WTC11 (cell line): ENCODE results near the gene TMEM82. TPM values are rescaled to one million over a fixed set of nuclear protein-coding genes. Genes with fewer than 3 reads are reported as not detected.

Source experiments
- ATAC-seq: fragments of 200-7000 bp; cut with Tn5 transposase; 2 replicates; pipeline ENCODE4 v1.10.0; 2021; ENCODE audit warnings: mild to moderate bottlenecking, moderate library complexity
- CTCF ChIA-PET: fragments of 300-600 bp; sonication (Branson Sonifier 250); formaldehyde crosslinking; loops from one replicate; lab custom pipeline; 2021; ENCODE audit warnings: antibody characterized with exemption; lab: Charles Lee
- POLR2A ChIA-PET: fragments of 350-600 bp; sonication (Branson Sonifier 250); formaldehyde crosslinking; loops from one replicate; lab custom pipeline; 2021; ENCODE audit warnings: antibody characterized with exemption; lab: Charles Lee
- DNase-seq: peaks from one replicate; pipeline ENCODE4 v3.0.0; 2021; ENCODE audit warnings: low spot score
- H3K27ac Mint-ChIP-seq: 2 replicates; pipeline ENCODE4 v1.8.0; 2021; ENCODE audit warnings: mixed read lengths
- H3K27me3 Mint-ChIP-seq: 2 replicates; pipeline ENCODE4 v1.8.0; 2021; ENCODE audit warnings: low read depth, mild to moderate bottlenecking, moderate library complexity, mixed read lengths
- H3K36me3 Mint-ChIP-seq: 2 replicates; pipeline ENCODE4 v1.8.0; 2021; ENCODE audit warnings: mixed read lengths
- H3K4me1 Mint-ChIP-seq: 2 replicates; pipeline ENCODE4 v1.8.0; 2022; ENCODE audit warnings: mixed read lengths
- H3K4me3 Mint-ChIP-seq: 2 replicates; pipeline ENCODE4 v1.8.0; 2021; ENCODE audit warnings: mild to moderate bottlenecking, moderate library complexity, mixed read lengths
- H3K9me3 Mint-ChIP-seq: 2 replicates; pipeline ENCODE4 v1.8.0; 2021; ENCODE audit warnings: mixed read lengths
- AR ChIP-seq: fragments of 250-450 bp; sonication (Bioruptor Pico); IDR thresholded peaks from 2 replicates; pipeline ENCODE4 v1.9.0; 2021; ENCODE audit warnings: mild to moderate bottlenecking
- CDX4 ChIP-seq: fragments of 250-450 bp; sonication (Bioruptor Pico); IDR thresholded peaks from 2 replicates; pipeline ENCODE4 v1.9.0; 2021; ENCODE audit warnings: moderate library complexity, mild to moderate bottlenecking, inconsistent platforms, borderline replicate concordance
- CREM ChIP-seq: sonication (generic); formaldehyde crosslinking; IDR thresholded peaks from 2 replicates; pipeline ENCODE4 v1.8.1; 2022; ENCODE audit warnings: mild to moderate bottlenecking, missing genetic modification reagents, moderate library complexity
- E2F4 ChIP-seq: sonication (generic); formaldehyde crosslinking; IDR thresholded peaks from 2 replicates; pipeline ENCODE4 v1.8.1; 2022; ENCODE audit warnings: low read depth, mild to moderate bottlenecking, moderate library complexity, missing genetic modification reagents, borderline replicate concordance
- FOXP1 ChIP-seq: sonication (generic); formaldehyde crosslinking; IDR thresholded peaks from 2 replicates; pipeline ENCODE4 v1.8.0; 2022; ENCODE audit warnings: missing genetic modification reagents, mild to moderate bottlenecking, moderate library complexity, borderline replicate concordance
- HMGA2 ChIP-seq: fragments of 250-450 bp; sonication (Bioruptor Pico); IDR thresholded peaks from 2 replicates; pipeline ENCODE4 v1.4.0; 2021; ENCODE audit warnings: mild to moderate bottlenecking, moderate library complexity
- JUN ChIP-seq: sonication (generic); formaldehyde crosslinking; IDR thresholded peaks from 2 replicates; pipeline ENCODE4 v1.8.0; 2023; ENCODE audit warnings: mild to moderate bottlenecking, missing genetic modification reagents
- MXD4 ChIP-seq: fragments of 250-450 bp; sonication (Bioruptor Pico); IDR thresholded peaks from 2 replicates; pipeline ENCODE4 v1.8.0; 2021; ENCODE audit warnings: mild to moderate bottlenecking, moderate library complexity, borderline replicate concordance
- NFE2L1 ChIP-seq: sonication (generic); formaldehyde crosslinking; IDR thresholded peaks from 2 replicates; pipeline ENCODE4 v1.8.1; 2023; ENCODE audit warnings: missing genetic modification reagents
- NR1H2 ChIP-seq: sonication (generic); formaldehyde crosslinking; IDR thresholded peaks from 2 replicates; pipeline ENCODE4 v1.9.0; 2021; ENCODE audit warnings: mild to moderate bottlenecking, moderate library complexity, missing genetic modification reagents
- RELA ChIP-seq: sonication (generic); formaldehyde crosslinking; IDR thresholded peaks from 2 replicates; pipeline ENCODE4 v1.8.1; 2022; ENCODE audit warnings: missing genetic modification reagents, mild to moderate bottlenecking, borderline replicate concordance
- STAT6 ChIP-seq: sonication (generic); formaldehyde crosslinking; conservative IDR thresholded peaks from 2 replicates; pipeline ENCODE4 v1.8.1; 2023; ENCODE audit warnings: mild to moderate bottlenecking, low read depth, missing genetic modification reagents, moderate library complexity
- ZNF121 ChIP-seq: sonication (generic); formaldehyde crosslinking; IDR thresholded peaks from 2 replicates; pipeline ENCODE4 v1.8.0; 2023; ENCODE audit warnings: missing genetic modification reagents
- ZNF416 ChIP-seq: fragments of 250-450 bp; sonication (Bioruptor Pico); IDR thresholded peaks from 2 replicates; pipeline ENCODE4 v1.9.0; 2021; ENCODE audit warnings: mild to moderate bottlenecking, inconsistent platforms
- ZNF425 ChIP-seq: fragments of 250-450 bp; sonication (Bioruptor Pico); conservative IDR thresholded peaks from 2 replicates; pipeline ENCODE4 v1.9.0; 2021; ENCODE audit warnings: mild to moderate bottlenecking
- ZNF532 ChIP-seq: fragments of 250-450 bp; sonication (Bioruptor Pico); IDR thresholded peaks from 2 replicates; pipeline ENCODE4 v1.9.0; 2021; ENCODE audit warnings: mild to moderate bottlenecking, borderline replicate concordance
- total RNA-seq: library from RNA; stranded (reverse); gene quantifications from 3 replicates; pipeline ENCODE4 v1.2.3, GENCODE V29; 2021

Gene TMEM82
- total RNA-seq, 1 experiment from 2014 or later, result 0.48 TPM

- no peak for TF ChIP-seq STAT6
Measured at GRCh38 chr1:15693371-15693770, 48.9 kb upstream of the TMEM82 start (continued).

GRCh38 chr1:15696956-15697521, 45.3 kb upstream of the TMEM82 start:
- H3K36me3 Mint-ChIP-seq, result 0 out of 2 replicates have a peak, but pooled peaks cover 3% of the 10 kb centered on the region
- DNase-seq (no peak), ATAC-seq (no peak)
- no peaks in the 10 kb centered on the region for H3K27me3 Mint-ChIP-seq
- ChIA-PET POLR2A (no interaction called here), CTCF (interaction anchor here (1.0 kb wide), 1 partner anchor 11 kb away, joined by 3 read pairs; no protein-coding TSS in a partner anchor)
- no peaks in the 10 kb centered on the region for H3K4me1 Mint-ChIP-seq
- TF ChIP-seq NR1H2 (CRISPR knock-in tag) (no peak), ZNF121 (CRISPR knock-in tag) (no peak), AR (CRISPR knock-in tag) (no peak), JUN (CRISPR knock-in tag) (no peak), ZNF416 (no peak), FOXP1 (CRISPR knock-in tag) (no peak), MXD4 (no peak), HMGA2 (CRISPR knock-in tag) (no peak), NFE2L1 (CRISPR knock-in tag) (no peak), E2F4 (CRISPR knock-in tag) (no peak), RELA (no peak), CREM (no peak), CDX4 (CRISPR knock-in tag) (no peak)
- H3K9me3 Mint-ChIP-seq, result no peaks in the 10 kb centered on the region
- H3K4me3 Mint-ChIP-seq, result no peak overlapping the region
- no peak overlapping the region for H3K27ac Mint-ChIP-seq

- Mint-ChIP-seq H3K27me3 (no peaks in the 10 kb centered on the region), H3K4me1 (peaks cover under 1% of the 10 kb centered on the region; the same call in 1 of the 2 replicates), H3K9me3 (no peaks in the 10 kb centered on the region), H3K27ac (no peak overlapping the region), H3K36me3 (0 out of 2 replicates have a peak, but pooled peaks cover 3% of the 10 kb centered on the region), H3K4me3 (no peak overlapping the region)
- ATAC-seq (no peak), DNase-seq (no peak)
- ChIA-PET CTCF (no interaction called here), POLR2A (no interaction called here)
- TF ChIP-seq ZNF425 (no peak), AR (CRISPR knock-in tag) (no peak), ZNF532 (no peak)
Measured at GRCh38 chr1:15698201-15698600, 44.1 kb upstream of the TMEM82 start.
